ENCODE data around the gene CAT. TPM values are rescaled to one million over a fixed set of nuclear protein-coding genes. Genes with fewer than 3 reads are reported as not detected.

CAT gene
- total RNA-seq, 1 donor from 2014 or later = 108 TPM

DNA sequence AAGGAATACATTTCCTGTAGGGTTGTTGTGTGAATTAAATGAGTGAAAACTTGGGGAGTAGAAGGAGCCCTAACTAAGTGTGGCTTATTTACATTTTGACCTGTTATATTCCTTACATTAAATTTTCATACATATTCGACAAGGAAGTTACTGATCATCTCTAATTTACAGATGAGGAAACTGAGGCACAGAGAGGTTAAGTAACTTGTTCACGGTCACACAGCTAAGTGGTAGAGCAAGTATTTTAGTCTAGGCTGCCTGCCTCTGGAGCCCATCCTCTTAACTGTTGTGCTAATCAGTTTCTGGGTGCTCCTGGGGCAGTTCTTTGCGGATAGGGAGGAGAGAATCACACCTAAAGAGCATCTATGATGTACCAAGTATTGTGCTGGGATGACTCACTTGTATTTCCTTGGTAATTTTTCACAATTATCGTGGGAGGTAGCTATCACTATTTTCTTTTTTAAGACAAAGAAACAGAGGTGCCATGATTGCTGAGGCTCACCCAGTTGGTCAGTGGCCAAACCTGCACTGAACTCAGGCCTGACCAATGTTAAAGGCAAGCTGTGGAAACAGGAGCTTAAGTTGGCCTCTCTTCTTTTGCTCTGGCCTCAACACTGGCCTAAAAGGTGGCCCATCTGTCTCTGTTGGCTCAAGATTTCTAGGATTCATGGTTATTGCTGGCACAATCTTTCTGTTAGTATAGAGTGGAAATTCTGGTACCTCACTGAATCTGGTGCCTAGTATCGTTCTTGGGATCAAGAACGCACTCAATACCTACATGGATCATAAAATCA, 77.7 kb downstream of the CAT start:
- intact Hi-C loops (cut with DNase I) = no loop called here
- H3K36me3 ChIP-seq = no peaks in the 10 kb centered on the region
- TF ChIP-seq, protein P1, sequence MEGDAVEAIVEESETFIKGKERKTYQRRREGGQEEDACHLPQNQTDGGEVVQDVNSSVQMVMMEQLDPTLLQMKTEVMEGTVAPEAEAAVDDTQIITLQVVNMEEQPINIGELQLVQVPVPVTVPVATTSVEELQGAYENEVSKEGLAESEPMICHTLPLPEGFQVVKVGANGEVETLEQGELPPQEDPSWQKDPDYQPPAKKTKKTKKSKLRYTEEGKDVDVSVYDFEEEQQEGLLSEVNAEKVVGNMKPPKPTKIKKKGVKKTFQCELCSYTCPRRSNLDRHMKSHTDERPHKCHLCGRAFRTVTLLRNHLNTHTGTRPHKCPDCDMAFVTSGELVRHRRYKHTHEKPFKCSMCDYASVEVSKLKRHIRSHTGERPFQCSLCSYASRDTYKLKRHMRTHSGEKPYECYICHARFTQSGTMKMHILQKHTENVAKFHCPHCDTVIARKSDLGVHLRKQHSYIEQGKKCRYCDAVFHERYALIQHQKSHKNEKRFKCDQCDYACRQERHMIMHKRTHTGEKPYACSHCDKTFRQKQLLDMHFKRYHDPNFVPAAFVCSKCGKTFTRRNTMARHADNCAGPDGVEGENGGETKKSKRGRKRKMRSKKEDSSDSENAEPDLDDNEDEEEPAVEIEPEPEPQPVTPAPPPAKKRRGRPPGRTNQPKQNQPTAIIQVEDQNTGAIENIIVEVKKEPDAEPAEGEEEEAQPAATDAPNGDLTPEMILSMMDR (IDR thresholded peaks at IDR 0.05) = no peak
- TF ChIP-seq POLR2AphosphoS5 (IDR thresholded peaks at IDR 0.05; ENCODE audit: insufficient read depth in 1 of 2, low read depth in 1 of 2) (no peak), POLR2A (IDR thresholded peaks at IDR 0.05) (no peak)

DNA sequence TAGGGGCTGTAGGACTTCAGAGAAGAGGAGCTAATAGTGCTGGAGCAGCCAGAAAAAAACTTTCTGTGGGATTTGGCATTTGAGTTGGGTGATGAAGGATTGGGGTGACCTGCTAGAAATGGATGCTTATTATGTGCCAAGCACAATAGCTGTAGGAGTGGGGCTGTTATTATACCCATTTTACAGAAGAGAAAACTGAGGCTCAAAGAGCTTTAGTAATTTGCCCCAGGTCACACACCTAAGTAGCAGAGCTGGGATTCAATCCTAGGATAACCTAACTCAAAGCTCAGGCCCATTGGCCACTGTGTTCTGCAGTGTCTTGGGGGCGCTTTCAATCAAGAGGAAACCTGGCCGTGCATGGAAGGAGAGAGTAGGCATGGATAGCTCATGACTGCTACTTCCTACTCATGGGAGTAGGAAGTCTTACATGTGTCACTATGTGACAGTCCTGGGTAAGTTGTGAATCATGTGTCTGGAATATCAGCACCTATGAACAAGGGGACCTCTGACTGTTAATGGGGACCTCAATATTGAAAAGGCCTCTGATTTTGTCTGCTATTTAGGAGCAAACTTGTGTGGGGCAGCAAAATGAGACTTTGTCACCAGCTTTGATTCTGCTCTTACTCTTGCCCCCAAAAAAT, 81.0 kb downstream of the CAT start:
- Histone ChIP-seq H3K27me3 (no peaks in the 10 kb centered on the region), H3K27ac (no peak overlapping the region), H3K36me3 (no peaks in the 10 kb centered on the region), H3K9me3 (no peaks in the 10 kb centered on the region), H3K4me3 (no peak overlapping the region), H3K4me1 (no peaks in the 10 kb centered on the region)
- no peak for DNase-seq (ENCODE audit: extremely low spot score in 2 of 2)
- intact Hi-C loops (cut with DNase I) = no loop called here
- TF ChIP-seq POLR2A (IDR thresholded peaks at IDR 0.05) (no peak), POLR2AphosphoS5 (IDR thresholded peaks at IDR 0.05; ENCODE audit: insufficient read depth in 1 of 2, low read depth in 1 of 2) (no peak)
- TF ChIP-seq, protein P1 (IDR thresholded peaks at IDR 0.05) = no peak

More for the DNA sequence above, 77.7 kb downstream of the CAT start:
- Histone ChIP-seq H3K27ac (no peak overlapping the region), H3K4me1 (no peaks in the 10 kb centered on the region), H3K9me3 (no peaks in the 10 kb centered on the region), H3K27me3 (no peaks in the 10 kb centered on the region), H3K4me3 (no peak overlapping the region)
- DNase-seq (ENCODE audit: extremely low spot score in 2 of 2) = no peak

DNA sequence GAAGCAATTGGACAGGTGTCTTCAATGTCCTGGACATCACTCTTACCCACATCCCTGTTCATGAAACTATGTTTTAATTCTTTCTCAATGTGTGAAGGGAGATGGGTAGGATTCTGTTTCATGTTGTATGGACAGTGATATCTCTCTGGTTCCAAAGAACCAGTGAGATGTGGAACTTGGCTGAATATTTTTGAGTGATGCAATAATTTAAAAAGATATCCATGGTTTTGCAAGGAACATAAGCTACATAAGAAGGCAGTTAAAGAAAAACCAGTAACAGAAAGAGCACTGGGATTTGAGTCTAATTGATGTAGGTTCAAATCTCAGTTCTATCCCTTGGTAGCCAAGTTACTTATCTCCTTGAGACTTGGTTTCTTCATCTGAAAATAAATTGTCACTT, 82.5 kb downstream of the CAT start:
- Histone ChIP-seq H3K27ac (no peak overlapping the region), H3K27me3 (no peaks in the 10 kb centered on the region), H3K9me3 (no peaks in the 10 kb centered on the region), H3K36me3 (no peaks in the 10 kb centered on the region), H3K4me3 (no peak overlapping the region), H3K4me1 (no peaks in the 10 kb centered on the region)
- no peak for DNase-seq (ENCODE audit: extremely low spot score in 2 of 2)
- intact Hi-C loops (cut with DNase I) = no loop called here
- TF ChIP-seq POLR2A (IDR thresholded peaks at IDR 0.05) (no peak), POLR2AphosphoS5 (IDR thresholded peaks at IDR 0.05; ENCODE audit: insufficient read depth in 1 of 2, low read depth in 1 of 2) (no peak)
- TF ChIP-seq, protein P1 (IDR thresholded peaks at IDR 0.05) = no peak

Small RNA genes lying within 50 kb of the gene (small RNA-seq; reads per million reads assigned to genes)
- not detected for gene AL035079.1

Other genes starting within 250 kb of the CAT start
- gene ABTB2, start 80.9 kb upstream of the CAT start, total RNA-seq = 10.8 TPM
- not detected for gene ELF5, start 74.9 kb downstream of the CAT start, total RNA-seq
- 121 TPM for gene EHF, start 182.2 kb downstream of the CAT start, total RNA-seq

Data from vagina (tissue), 2 donors.